ENCODE measurements around the gene PRPSAP1.
A peak's percentile ranks its signal among the peaks of the same experiment; 100 is the strongest.

PRPSAP1 gene

DNA sequence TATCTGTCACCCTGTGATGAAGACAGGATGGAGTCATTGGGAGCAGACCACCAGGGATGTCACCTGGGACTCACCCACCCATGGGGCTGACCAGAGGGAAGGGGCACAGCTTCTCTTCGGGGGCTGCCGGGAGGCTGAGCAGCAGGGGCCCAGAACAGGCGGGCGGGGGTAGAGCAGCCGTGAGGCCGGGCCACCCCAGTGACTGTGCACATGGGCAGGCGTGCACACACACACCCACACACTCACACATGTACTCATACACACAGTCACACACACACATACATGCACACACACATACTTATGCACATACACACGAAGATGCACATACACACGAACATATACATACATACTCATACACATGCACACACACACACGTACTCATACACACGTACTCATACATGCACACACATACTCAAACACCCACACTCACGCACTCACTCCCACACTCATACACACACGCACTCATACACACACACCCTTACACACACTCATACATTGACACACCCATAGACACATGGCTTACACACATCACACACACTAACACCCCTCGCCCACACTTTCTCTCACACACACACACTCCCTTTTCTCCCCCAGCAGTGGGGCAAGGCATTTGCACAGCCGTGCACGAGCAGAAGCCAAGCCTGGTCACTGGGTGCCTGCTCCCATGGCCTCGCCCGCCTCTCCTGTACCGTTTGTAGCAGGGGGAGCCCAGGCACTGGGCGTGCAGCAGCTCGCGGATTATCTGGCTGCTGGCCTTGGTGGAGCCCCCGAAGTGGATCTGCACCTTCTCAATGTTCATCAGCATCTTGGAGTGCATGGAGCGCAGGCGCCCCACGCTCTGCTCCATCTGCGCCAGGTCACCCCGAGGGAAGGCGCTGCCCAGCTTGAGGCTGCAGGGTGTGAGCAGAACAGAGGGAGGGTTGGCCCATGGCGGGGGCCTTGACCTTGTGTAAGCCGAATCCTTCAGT, 76.1 kb downstream of the PRPSAP1 start:
- H3K27ac ChIP-seq (ENCODE audit: low read length), result no peak overlapping the region
- H3K4me1 ChIP-seq (ENCODE audit: control insufficient read depth, low read depth, low read length), result no peaks in the 10 kb centered on the region
- H3K27me3 ChIP-seq (ENCODE audit: control insufficient read depth, insufficient read depth, low read length), result no peaks in the 10 kb centered on the region
- H3K4me3 ChIP-seq (ENCODE audit: low read length), result no peak overlapping the region
- H3K9me3 ChIP-seq (ENCODE audit: control insufficient read depth, low read depth, low read length), result no peaks in the 10 kb centered on the region
- H3K36me3 ChIP-seq (ENCODE audit: control insufficient read depth, low read depth, low read length), result no peaks in the 10 kb centered on the region
- no peak overlapping the region for H3K9ac ChIP-seq (ENCODE audit: low read length)

DNA sequence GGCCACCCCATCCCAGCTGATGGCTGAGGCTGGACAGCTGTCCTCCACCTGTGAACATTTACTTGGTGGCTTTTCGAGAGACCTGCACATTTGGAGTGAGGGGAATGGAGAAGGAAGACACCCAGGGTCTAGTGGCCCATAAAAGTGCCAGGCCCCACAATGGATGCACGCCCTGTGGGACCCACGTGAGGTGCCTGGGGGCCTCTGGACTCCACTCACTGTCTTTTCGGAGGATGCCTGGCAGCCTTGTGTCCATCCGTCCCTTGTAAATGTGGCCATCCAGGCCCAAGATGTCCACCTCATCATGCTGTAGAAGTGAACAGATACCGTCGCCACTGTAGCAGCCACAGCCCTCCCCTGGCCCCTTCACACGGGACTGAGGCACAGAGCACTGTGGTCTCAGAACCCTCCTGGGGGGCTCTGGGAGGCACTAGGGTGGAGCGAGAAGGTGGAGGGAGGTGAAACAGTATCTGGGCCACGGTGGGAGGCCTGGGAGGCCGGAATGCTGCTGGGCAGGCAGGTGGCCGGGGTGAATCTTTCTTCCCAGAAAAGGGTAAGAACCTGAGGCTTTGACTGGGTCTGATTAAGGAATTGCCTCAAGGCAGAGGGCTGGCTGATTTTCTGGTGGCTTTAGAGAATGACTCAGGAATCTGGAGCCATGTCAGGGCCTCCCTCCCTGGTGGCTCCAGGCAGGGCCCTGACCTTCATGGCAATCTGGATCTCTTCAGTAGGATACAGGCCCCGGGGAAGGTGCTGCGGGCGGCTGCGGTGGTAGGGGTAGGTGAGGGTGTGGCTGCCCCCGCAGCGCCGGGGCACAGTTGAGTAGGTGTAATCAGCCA, 77.0 kb downstream of the PRPSAP1 start:
- no peak overlapping the region for H3K4me3 ChIP-seq (ENCODE audit: low read length)
- no peak overlapping the region for H3K27ac ChIP-seq (ENCODE audit: low read length)

DNA sequence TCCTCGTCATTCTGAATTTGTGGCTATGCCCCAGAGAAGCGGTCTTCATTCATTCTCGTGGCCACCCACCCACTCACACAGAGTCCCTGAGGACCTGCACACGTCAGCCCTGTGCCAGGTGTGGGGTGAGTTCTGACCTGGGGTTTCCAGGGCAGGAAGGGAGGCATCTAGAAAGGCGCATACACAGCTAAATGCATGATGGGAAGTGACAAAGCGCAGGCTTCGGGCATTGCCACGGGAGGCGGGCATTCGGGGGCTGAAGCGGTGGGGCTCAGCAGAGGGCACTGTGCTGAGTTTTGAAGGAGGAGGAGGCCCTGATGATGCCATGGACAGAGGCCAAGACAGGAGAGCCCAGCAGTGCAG, 77.7 kb downstream of the PRPSAP1 start:
- Histone ChIP-seq H3K27ac (ENCODE audit: low read length) (no peak overlapping the region), H3K9ac (ENCODE audit: low read length) (no peak overlapping the region), H3K4me1 (ENCODE audit: control insufficient read depth, low read depth, low read length) (peaks cover 6% of the 10 kb centered on the region), H3K27me3 (ENCODE audit: control insufficient read depth, insufficient read depth, low read length) (no peaks in the 10 kb centered on the region), H3K4me3 (ENCODE audit: low read length) (no peak overlapping the region), H3K9me3 (ENCODE audit: control insufficient read depth, low read depth, low read length) (no peaks in the 10 kb centered on the region), H3K36me3 (ENCODE audit: control insufficient read depth, low read depth, low read length) (no peaks in the 10 kb centered on the region)

More for the DNA sequence above, 77.0 kb downstream of the PRPSAP1 start:
- H3K9me3 ChIP-seq (ENCODE audit: control insufficient read depth, low read depth, low read length), result no peaks in the 10 kb centered on the region
- no peak overlapping the region for H3K9ac ChIP-seq (ENCODE audit: low read length)
- no peaks in the 10 kb centered on the region for H3K36me3 ChIP-seq (ENCODE audit: control insufficient read depth, low read depth, low read length)
- no peaks in the 10 kb centered on the region for H3K27me3 ChIP-seq (ENCODE audit: control insufficient read depth, insufficient read depth, low read length)
- peaks cover 3% of the 10 kb centered on the region for H3K4me1 ChIP-seq (ENCODE audit: control insufficient read depth, low read depth, low read length)

DNA sequence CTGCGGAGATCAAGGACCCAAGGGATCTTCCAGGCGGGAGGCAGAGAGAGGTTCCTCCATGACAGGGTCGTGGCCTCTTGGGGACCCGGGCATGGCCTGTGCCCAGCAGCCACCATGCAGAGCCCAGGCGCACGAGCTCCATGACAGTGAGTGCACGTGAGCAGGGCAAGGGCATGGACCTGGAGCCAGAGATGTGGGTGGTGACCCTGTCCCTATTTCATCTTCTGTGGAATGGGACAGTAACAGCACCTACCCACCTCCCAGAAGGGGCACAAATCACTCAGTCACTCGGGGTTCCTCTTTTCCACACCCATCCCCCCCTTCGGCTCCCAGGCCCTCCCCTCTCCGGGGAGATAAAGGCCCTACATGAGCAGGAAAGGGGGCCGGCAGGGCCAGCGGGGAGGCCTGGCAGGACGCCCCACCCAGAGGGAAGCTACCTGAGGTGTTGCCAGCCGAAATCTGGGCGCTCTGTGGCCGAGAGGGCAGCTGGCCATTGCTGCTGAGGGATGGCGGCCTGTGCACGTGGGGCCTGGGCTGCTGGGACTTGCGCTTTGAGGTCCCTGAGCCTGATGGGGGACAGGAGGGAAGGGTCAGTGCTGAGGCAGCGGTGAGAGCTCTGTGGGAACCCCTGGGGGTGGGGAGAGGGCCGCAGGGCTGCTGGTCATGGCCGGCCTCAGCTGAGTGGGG, 78.2 kb downstream of the PRPSAP1 start:
- H3K9me3 ChIP-seq (ENCODE audit: control insufficient read depth, low read depth, low read length), result no peaks in the 10 kb centered on the region
- no peaks in the 10 kb centered on the region for H3K27me3 ChIP-seq (ENCODE audit: control insufficient read depth, insufficient read depth, low read length)
- no peak overlapping the region for H3K4me3 ChIP-seq (ENCODE audit: low read length)
- H3K9ac ChIP-seq (ENCODE audit: low read length), result no peak overlapping the region
- peaks cover 6% of the 10 kb centered on the region for H3K4me1 ChIP-seq (ENCODE audit: control insufficient read depth, low read depth, low read length)
- H3K36me3 ChIP-seq (ENCODE audit: control insufficient read depth, low read depth, low read length), result no peaks in the 10 kb centered on the region
- H3K27ac ChIP-seq (ENCODE audit: low read length), result no peak overlapping the region

DNA sequence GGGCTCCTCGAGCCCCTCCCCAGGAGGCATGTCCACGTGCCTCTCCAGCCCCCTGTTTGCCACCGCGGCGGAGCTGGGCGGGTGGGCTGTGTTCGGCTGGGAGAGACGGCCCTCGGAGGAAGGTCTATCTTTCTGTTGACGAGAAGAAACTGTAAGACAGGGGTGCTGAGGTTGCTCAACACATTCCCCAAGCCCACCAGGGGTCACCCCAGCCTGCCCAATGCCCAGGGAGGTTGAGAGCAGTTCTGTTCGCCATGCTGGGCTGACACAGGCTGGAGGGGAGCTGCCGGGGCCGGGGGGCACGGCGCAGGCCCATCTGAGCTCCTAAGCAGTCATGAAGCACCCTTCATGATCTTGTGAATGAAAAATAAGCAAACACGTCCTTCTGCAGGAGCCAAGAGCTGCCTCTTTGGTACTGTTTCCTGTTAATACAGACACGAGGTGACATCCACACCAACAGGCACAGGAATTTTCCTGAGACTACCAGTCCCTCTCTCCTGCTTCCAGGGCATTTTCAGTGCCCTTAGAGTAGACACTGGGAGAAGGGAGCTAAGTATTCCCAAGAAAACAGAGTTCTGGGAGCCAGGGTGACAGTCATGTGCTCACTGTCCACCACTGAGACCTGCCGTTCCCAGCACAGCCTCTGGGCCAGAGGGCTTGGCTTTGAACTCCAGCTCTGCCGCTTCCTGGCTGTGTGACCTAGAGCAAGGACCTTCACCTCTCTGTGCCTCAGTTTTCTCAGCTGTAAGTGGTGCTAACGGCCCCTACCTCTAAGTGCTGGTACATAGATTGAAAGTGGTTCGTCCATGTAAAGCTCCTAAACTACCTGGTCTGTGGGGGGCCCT, 79.4 kb downstream of the PRPSAP1 start:
- Histone ChIP-seq H3K27me3 (ENCODE audit: control insufficient read depth, insufficient read depth, low read length) (no peaks in the 10 kb centered on the region), H3K27ac (ENCODE audit: low read length) (no peak overlapping the region), H3K4me3 (ENCODE audit: low read length) (no peak overlapping the region), H3K4me1 (ENCODE audit: control insufficient read depth, low read depth, low read length) (peaks cover 6% of the 10 kb centered on the region), H3K9ac (ENCODE audit: low read length) (no peak overlapping the region), H3K36me3 (ENCODE audit: control insufficient read depth, low read depth, low read length) (no peaks in the 10 kb centered on the region), H3K9me3 (ENCODE audit: control insufficient read depth, low read depth, low read length) (no peaks in the 10 kb centered on the region)

DNA sequence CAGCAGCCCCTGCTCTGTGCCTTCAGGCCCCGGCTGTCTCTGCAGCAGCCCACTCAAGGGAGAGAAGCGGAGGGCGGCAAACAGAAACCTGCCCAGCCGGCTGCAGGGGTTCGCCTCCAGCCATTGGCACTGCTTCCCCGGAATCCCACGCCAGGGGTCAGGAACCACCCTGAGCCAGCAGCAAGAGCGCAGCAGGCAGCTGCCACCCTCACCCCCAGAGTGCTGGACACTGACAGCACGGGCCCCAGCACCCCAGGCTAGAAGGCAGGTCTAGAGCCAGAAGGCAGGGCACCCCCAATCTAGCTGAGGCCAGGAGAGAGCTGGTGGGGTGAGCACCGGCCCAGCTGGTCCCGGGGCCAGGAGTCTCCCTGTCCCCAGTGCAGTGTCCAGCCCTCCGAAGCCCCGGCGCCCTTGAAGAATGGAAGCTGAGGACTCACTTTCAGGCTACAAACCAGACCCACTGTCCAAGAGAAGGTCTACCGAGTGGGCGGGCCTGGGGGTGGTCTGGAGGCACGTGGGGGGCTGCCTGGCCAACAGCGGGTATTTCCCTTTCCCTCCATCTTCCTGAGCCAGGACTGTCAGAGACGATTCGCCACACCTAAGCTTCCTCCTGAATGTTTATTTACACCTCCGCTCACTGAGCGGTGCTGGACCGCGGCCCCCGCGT, 80.1 kb downstream of the PRPSAP1 start:
- Histone ChIP-seq H3K4me3 (ENCODE audit: low read length) (no peak overlapping the region), H3K4me1 (ENCODE audit: control insufficient read depth, low read depth, low read length) (peaks cover 6% of the 10 kb centered on the region), H3K27ac (ENCODE audit: low read length) (no peak overlapping the region), H3K9ac (ENCODE audit: low read length) (no peak overlapping the region), H3K9me3 (ENCODE audit: control insufficient read depth, low read depth, low read length) (no peaks in the 10 kb centered on the region), H3K36me3 (ENCODE audit: control insufficient read depth, low read depth, low read length) (no peaks in the 10 kb centered on the region), H3K27me3 (ENCODE audit: control insufficient read depth, insufficient read depth, low read length) (no peaks in the 10 kb centered on the region)

DNA sequence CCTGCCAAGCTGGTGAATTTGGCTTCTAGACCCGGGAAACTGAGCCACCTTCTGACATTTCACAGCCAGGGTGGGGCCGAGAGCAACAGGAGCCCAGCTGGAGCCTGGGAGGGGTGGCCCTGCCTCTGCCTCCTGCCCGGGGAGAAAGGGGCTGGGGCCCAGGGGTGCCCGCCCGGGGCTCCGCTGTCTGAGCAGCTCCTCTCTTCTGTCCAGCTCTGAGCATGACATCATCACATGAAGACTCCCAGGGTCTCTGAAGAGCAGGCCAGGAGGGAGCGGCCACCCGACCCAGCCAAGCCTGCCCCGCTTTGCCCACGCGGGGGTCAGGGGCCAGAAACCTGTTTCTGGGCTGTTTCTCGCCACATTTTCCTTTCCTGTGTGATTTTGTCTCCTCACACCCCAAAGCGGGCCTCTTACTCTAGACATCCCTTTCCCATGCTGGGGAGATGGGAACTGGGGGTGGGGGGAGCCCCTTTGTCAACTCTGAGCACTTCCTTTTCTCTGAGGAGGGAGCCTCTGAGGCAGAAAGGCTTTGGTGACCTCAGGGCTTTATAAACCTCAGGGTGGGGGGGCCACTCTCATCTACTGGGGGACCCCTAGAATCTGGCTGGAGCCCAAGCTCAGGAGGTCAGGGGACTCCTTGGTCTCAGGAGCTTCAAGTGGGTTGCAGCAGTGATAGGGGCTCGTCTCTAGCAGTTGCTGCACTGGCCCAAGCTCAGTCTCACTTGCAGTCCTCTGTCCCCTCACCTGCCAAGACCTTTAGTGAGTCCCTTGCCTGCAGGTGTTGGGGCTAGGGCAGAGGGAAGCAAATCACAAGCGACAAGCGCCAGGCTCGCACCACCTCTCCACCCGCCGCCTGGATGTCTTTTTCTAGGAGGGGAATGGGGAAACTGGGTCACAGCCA, 80.9 kb downstream of the PRPSAP1 start:
- Histone ChIP-seq H3K27ac (ENCODE audit: low read length) (peak overlapping the region; percentile 7), H3K36me3 (ENCODE audit: control insufficient read depth, low read depth, low read length) (no peaks in the 10 kb centered on the region), H3K9me3 (ENCODE audit: control insufficient read depth, low read depth, low read length) (no peaks in the 10 kb centered on the region), H3K4me1 (ENCODE audit: control insufficient read depth, low read depth, low read length) (peaks cover 8% of the 10 kb centered on the region), H3K27me3 (ENCODE audit: control insufficient read depth, insufficient read depth, low read length) (no peaks in the 10 kb centered on the region), H3K4me3 (ENCODE audit: low read length) (no peak overlapping the region), H3K9ac (ENCODE audit: low read length) (no peak overlapping the region)

DNA sequence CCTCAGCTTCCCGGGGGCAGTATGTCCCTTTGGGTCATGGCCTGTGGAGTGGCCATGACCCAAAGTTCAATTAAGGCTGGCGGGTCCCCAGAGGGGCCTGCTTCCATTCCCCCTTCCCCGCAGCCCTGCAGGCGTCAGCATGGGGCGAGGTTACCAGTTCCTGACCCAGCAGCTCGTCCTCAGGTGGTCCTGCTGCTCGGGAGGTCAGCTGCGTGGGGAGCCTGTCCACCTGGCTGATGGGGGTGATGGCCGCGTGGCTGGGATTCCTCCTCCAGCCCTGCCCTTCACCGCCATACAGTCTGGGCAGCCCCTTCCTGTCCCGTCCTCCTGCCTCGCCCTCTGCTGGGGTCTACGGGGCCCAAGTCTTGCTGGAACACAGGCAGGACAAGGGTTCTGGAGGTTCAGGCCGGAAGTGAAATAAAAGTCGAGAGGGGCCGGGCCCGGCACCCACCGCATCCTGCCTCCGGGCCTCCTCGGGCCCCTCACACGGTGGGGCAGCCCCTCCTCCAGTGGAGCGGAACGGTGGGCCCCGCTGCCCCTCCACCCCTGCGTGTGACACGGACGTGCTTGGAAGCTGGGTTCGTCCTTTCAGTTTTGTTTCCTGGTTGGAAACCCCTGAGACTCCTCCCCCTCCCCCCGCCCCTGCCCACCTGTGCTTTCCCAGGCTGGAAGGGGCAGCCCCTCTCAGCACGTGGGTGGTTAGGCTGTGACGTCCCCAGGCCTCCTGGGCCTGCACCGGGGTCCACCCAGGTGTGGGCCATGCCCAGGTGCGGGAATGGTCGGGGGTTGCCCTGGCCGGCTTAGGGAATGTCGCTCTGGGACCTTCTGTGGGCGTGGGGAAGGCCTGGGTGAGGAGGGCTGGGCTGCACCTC, 81.8 kb downstream of the PRPSAP1 start:
- H3K9me3 ChIP-seq (ENCODE audit: control insufficient read depth, low read depth, low read length), result no peaks in the 10 kb centered on the region
- peaks cover 11% of the 10 kb centered on the region for H3K4me1 ChIP-seq (ENCODE audit: control insufficient read depth, low read depth, low read length)
- no peaks in the 10 kb centered on the region for H3K36me3 ChIP-seq (ENCODE audit: control insufficient read depth, low read depth, low read length)
- H3K27ac ChIP-seq (ENCODE audit: low read length), result no peak overlapping the region
- no peak overlapping the region for H3K4me3 ChIP-seq (ENCODE audit: low read length)
- H3K27me3 ChIP-seq (ENCODE audit: control insufficient read depth, insufficient read depth, low read length), result no peaks in the 10 kb centered on the region
- no peak overlapping the region for H3K9ac ChIP-seq (ENCODE audit: low read length)

Data from iPS-18a (cell line).